PFSK-1 (cell line): ENCODE measurements around the gene TMEM87A.

Experiments
- FOXP2 ChIP-seq: optimal IDR thresholded peaks from 2 replicates; pipeline ENCODE3; 2011; ENCODE audit warnings: borderline replicate concordance, control low read depth, inconsistent platforms; ENCODE audit not compliant: insufficient read depth; ENCODE audit errors: extremely low read length, extremely low read depth
- POLR2AphosphoS5 ChIP-seq: IDR thresholded peaks from 2 replicates; pipeline ENCODE4 v1.6.1; 2012; ENCODE audit warnings: low read depth, mild to moderate bottlenecking, control low read depth, low read length, moderate library complexity
- REST ChIP-seq, 2 experiments: IDR thresholded peaks; 2 replicates each; pipeline versions ENCODE4 v1.6.1 to v1.8.0; 2011 to 2012; ENCODE audit warnings: low read depth in 2 of 2, low read length in 2 of 2, control low read depth in 1 of 2, inconsistent platforms in 1 of 2, mild to moderate bottlenecking in 1 of 2, moderate library complexity in 1 of 2; ENCODE audit not compliant: insufficient read depth in 1 of 2
- SIN3A ChIP-seq: IDR thresholded peaks from 2 replicates; pipeline ENCODE4 v1.6.1; 2012; ENCODE audit warnings: mild to moderate bottlenecking, low read length, moderate library complexity, borderline replicate concordance; ENCODE audit not compliant: insufficient read depth
- TAF1 ChIP-seq: IDR thresholded peaks from 2 replicates; pipeline ENCODE4 v1.6.1; 2012; ENCODE audit warnings: low read length, control low read depth, borderline replicate concordance; ENCODE audit not compliant: insufficient read depth

TMEM87A gene

GRCh38 chr15:42191610-42192346, 81.5 kb downstream of the TMEM87A start:
- TF ChIP-seq REST (IDR thresholded peaks at IDR 0.05; ENCODE audit: insufficient read depth in 1 of 2, low read depth in 2 of 2, low read length in 2 of 2) (no peak), SIN3A (no peak), POLR2AphosphoS5 (no peak), FOXP2 (no peak), TAF1 (no peak)

- TF ChIP-seq SIN3A (no peak), TAF1 (no peak), REST (IDR thresholded peaks at IDR 0.05; ENCODE audit: insufficient read depth in 1 of 2, low read depth in 2 of 2, low read length in 2 of 2) (no peak), POLR2AphosphoS5 (no peak), FOXP2 (no peak)
These were observed 82.9 kb downstream of the TMEM87A start for GRCh38 chr15:42190370-42190769.

- TF ChIP-seq POLR2AphosphoS5 (no peak), REST (IDR thresholded peaks at IDR 0.05; ENCODE audit: insufficient read depth in 1 of 2, low read depth in 2 of 2, low read length in 2 of 2) (no peak), FOXP2 (no peak), SIN3A (no peak), TAF1 (no peak)
These were observed 87.4 kb downstream of the TMEM87A start for GRCh38 chr15:42185801-42186200.

- no peak for TF ChIP-seq POLR2AphosphoS5
These were observed 88.5 kb downstream of the TMEM87A start for GRCh38 chr15:42184736-42185135.

- TF ChIP-seq POLR2AphosphoS5: no peak
- no peak for TF ChIP-seq TAF1
- no peak for TF ChIP-seq FOXP2
- no peak for TF ChIP-seq REST (IDR thresholded peaks at IDR 0.05; ENCODE audit: insufficient read depth in 1 of 2, low read depth in 2 of 2, low read length in 2 of 2)
- TF ChIP-seq SIN3A: no peak
These were observed 88.9 kb downstream of the TMEM87A start for GRCh38 chr15:42184296-42184695.
